GM21390 (cell line): ENCODE data around the gene UNC45A.

Source experiments
- ATAC-seq: cut with Tn5 transposase; IDR thresholded peaks from one replicate; pipeline ENCODE4 v1.9.1; 2021; ENCODE audit not compliant: unreplicated experiment

Gene UNC45A

GRCh38 chr15:90998737-90999136, 63.7 kb downstream of the UNC45A start:
- no peak for ATAC-seq

DNA sequence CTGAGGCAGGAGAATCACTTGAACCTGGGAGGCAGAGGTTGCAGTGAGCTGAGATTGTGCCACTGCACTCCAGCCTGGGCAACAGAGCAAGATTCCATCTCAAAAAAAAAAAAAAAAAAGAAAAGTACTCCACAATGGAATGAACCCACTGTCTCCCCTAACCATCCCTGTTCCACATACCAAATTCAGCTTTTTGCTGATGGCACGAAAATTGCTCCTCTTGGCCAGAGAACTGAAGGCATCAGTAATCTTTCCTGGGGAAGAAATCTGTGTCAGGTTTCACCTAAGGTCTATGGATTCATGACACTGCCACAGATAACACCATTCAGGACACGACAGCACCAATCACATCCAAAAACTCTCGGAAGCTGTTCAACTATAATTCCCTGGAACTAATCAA, 66.1 kb downstream of the UNC45A start:
- ATAC-seq: no peak
